Large intestine (tissue), 12 donors: ENCODE data around the gene PAXX. TPM values are rescaled to one million over a fixed set of nuclear protein-coding genes. Genes with fewer than 3 reads are reported as not detected.

Experiments
- DNase-seq, 2 donors: peaks; one replicate each; pipeline versions ENCODE4 v3.0.0 to v3.0.0-alpha.2; 2013
- H3K27ac ChIP-seq: one replicate; pipeline ENCODE4 v1.5.1; 2013; ENCODE audit warnings: low read length
- H3K27me3 ChIP-seq: 2 replicates; pipeline ENCODE4 v1.6.1; 2013; ENCODE audit warnings: low read length; ENCODE audit not compliant: control insufficient read depth, insufficient read depth
- H3K36me3 ChIP-seq: 2 replicates; pipeline ENCODE4 v1.6.1; 2013; ENCODE audit warnings: low read length; ENCODE audit not compliant: control insufficient read depth, insufficient read depth
- H3K4me1 ChIP-seq: one replicate; pipeline ENCODE4 v1.6.1; 2013; ENCODE audit warnings: low read length; ENCODE audit not compliant: control insufficient read depth, insufficient read depth
- H3K4me3 ChIP-seq: one replicate; pipeline ENCODE4 v1.5.1; 2013; ENCODE audit warnings: low read length
- H3K9me3 ChIP-seq: one replicate; pipeline ENCODE4 v1.6.1; 2013; ENCODE audit warnings: mild to moderate bottlenecking, low read depth, low read length, moderate library complexity; ENCODE audit not compliant: control insufficient read depth
- WGBS: methylation state at CpG from one replicate; pipeline ENCODE4 v1.1.5; 2013; ENCODE audit warnings: low lambda C conversion rate; ENCODE audit not compliant: insufficient coverage; 5-methylcytosine and 5-hydroxymethylcytosine counted together
- long read RNA-seq, 11 donors: transcript quantifications; one replicate each; lab custom pipeline, GENCODE V29; 2026
- polyA plus RNA-seq: library from polyadenylated mRNA; unstranded; fragments of 120-200 nt; gene quantifications from one replicate; pipeline ENCODE4 v1.2.1, GENCODE V29; 2013

The PAXX gene
- 38.9 TPM for polyA plus RNA-seq
- long read RNA-seq, donor 1, transcript PAXX-201 (7 exons, 812 nt): major isoform, 7 of 11 reads
- long read RNA-seq, donor 1, partial matches to known transcripts: 0 of 11 reads
- long read RNA-seq, donor 1, other reads (novel, unspliced or antisense): 0 of 11 reads
- long read RNA-seq, donor 2, transcript PAXX-201 (7 exons, 812 nt): major isoform, 14 of 30 reads
- long read RNA-seq, donor 2, transcript PAXX-208 (5 exons, 1,077 nt): minor isoform, 8 of 30 reads
- long read RNA-seq, donor 2, partial matches to known transcripts: 6 of 30 reads
- long read RNA-seq, donor 2, other reads (novel, unspliced or antisense): 0 of 30 reads
- long read RNA-seq, donor 3: 0 reads
- long read RNA-seq, donor 4, partial matches to known transcripts: 0 of 3 reads
- long read RNA-seq, donor 4, other reads (novel, unspliced or antisense): 0 of 3 reads
- long read RNA-seq, donor 5, transcript PAXX-201 (7 exons, 812 nt): major isoform, 17 of 21 reads
- long read RNA-seq, donor 5, partial matches to known transcripts: 0 of 21 reads
- long read RNA-seq, donor 5, other reads (novel, unspliced or antisense): 0 of 21 reads
- long read RNA-seq, donor 6, transcript PAXX-201 (7 exons, 812 nt): major isoform, 16 of 21 reads
- long read RNA-seq, donor 6, partial matches to known transcripts: 0 of 21 reads
- long read RNA-seq, donor 6, other reads (novel, unspliced or antisense): 0 of 21 reads
- long read RNA-seq, donor 7, transcript PAXX-201 (7 exons, 812 nt): major isoform, 9 of 11 reads
- long read RNA-seq, donor 7, partial matches to known transcripts: 0 of 11 reads
- long read RNA-seq, donor 7, other reads (novel, unspliced or antisense): 0 of 11 reads
- long read RNA-seq, donor 8, transcript PAXX-208 (5 exons, 1,077 nt): minor isoform, 8 of 33 reads
- long read RNA-seq, donor 8, transcript PAXX-201 (7 exons, 812 nt): major isoform, 24 of 33 reads
- long read RNA-seq, donor 8, partial matches to known transcripts: 0 of 33 reads
- long read RNA-seq, donor 8, other reads (novel, unspliced or antisense): 0 of 33 reads
- long read RNA-seq, donor 9, transcript PAXX-201 (7 exons, 812 nt): major isoform, 13 of 24 reads
- long read RNA-seq, donor 9, transcript PAXX-208 (5 exons, 1,077 nt): minor isoform, 6 of 24 reads
- long read RNA-seq, donor 9, partial matches to known transcripts: 0 of 24 reads
- long read RNA-seq, donor 9, other reads (novel, unspliced or antisense): 0 of 24 reads
- long read RNA-seq, donor 10, transcript PAXX-201 (7 exons, 812 nt): major isoform, 12 of 19 reads
- long read RNA-seq, donor 10, transcript PAXX-208 (5 exons, 1,077 nt): minor isoform, 5 of 19 reads
- long read RNA-seq, donor 10, partial matches to known transcripts: 0 of 19 reads
- long read RNA-seq, donor 10, other reads (novel, unspliced or antisense): 0 of 19 reads
- long read RNA-seq, donor 11, transcript PAXX-208 (5 exons, 1,077 nt): minor isoform, 5 of 16 reads
- long read RNA-seq, donor 11, transcript PAXX-201 (7 exons, 812 nt): major isoform, 8 of 16 reads
- long read RNA-seq, donor 11, partial matches to known transcripts: 0 of 16 reads
- long read RNA-seq, donor 11, other reads (novel, unspliced or antisense): 0 of 16 reads

GRCh38 chr9:136991993-136992818 lies at the start of gene PAXX:
TSS of gene PAXX (plus strand) at chr9:136992422. CDS start at chr9:136992444, 22 bp downstream.
- DNase-seq: peak; percentile 88
- Histone ChIP-seq H3K4me3 (peak within 1 kb of the TSS; percentile 69), H3K4me1 (peaks cover 32% of the 10 kb centered on the region), H3K27me3 (peaks cover 43% of the 10 kb centered on the region), H3K9me3 (peaks cover 13% of the 10 kb centered on the region), H3K36me3 (peaks cover 6% of the 10 kb centered on the region), H3K27ac (peak within 1 kb of the TSS; percentile 42)
- WGBS: no CpG with 5 or more reads among the region's 92 CpGs

- peaks cover 23% of the 10 kb centered on the region for H3K9me3 ChIP-seq
- H3K4me3 ChIP-seq: peak overlapping the region; percentile 98
- H3K27ac ChIP-seq: no peak overlapping the region
- H3K27me3 ChIP-seq: no peaks in the 10 kb centered on the region
- H3K4me1 ChIP-seq: peaks cover 30% of the 10 kb centered on the region
- peaks cover 43% of the 10 kb centered on the region for H3K36me3 ChIP-seq
- no peak for DNase-seq
- WGBS: no CpG with 5 or more reads among the region's 16 CpGs
Measured at GRCh38 chr9:136942881-136943230, 49.4 kb upstream of the PAXX start.

GRCh38 chr9:136943291-136944211 lies 48.7 kb upstream of the PAXX start:
- H3K27me3 ChIP-seq: no peaks in the 10 kb centered on the region
- WGBS: no CpG with 5 or more reads among the region's 61 CpGs
- peak overlapping the region; percentile 98 for H3K4me3 ChIP-seq
- H3K36me3 ChIP-seq: peaks cover 43% of the 10 kb centered on the region
- H3K4me1 ChIP-seq: peaks cover 35% of the 10 kb centered on the region
- H3K9me3 ChIP-seq: peaks cover 23% of the 10 kb centered on the region
- H3K27ac ChIP-seq: peak overlapping the region; percentile 55
- no peak for DNase-seq

GRCh38 chr9:136944212-136944518 lies 48.1 kb upstream of the PAXX start:
- peak overlapping the region; percentile 55 for H3K27ac ChIP-seq
- H3K9me3 ChIP-seq: peaks cover 23% of the 10 kb centered on the region
- peaks cover 39% of the 10 kb centered on the region for H3K4me1 ChIP-seq
- no peak for DNase-seq
- peak overlapping the region; percentile 98 for H3K4me3 ChIP-seq
- H3K27me3 ChIP-seq: no peaks in the 10 kb centered on the region
- no CpG with 5 or more reads among the region's 45 CpGs for WGBS
- H3K36me3 ChIP-seq: peaks cover 42% of the 10 kb centered on the region

- peaks cover 23% of the 10 kb centered on the region for H3K9me3 ChIP-seq
- H3K36me3 ChIP-seq: peaks cover 36% of the 10 kb centered on the region
- WGBS: no CpG with 5 or more reads among the region's 74 CpGs
- DNase-seq: peak; percentile 95 to 96
- H3K4me1 ChIP-seq: peaks cover 41% of the 10 kb centered on the region
- peak within 1 kb of the TSS; percentile 73 for H3K27ac ChIP-seq
- peak within 1 kb of the TSS; percentile 98 for H3K4me3 ChIP-seq
- no peaks in the 10 kb centered on the region for H3K27me3 ChIP-seq
Measured at GRCh38 chr9:136944519-136945332, 47.5 kb upstream of the PAXX start, which contains the start of the genes C8G and FBXW5. TSS of gene C8G (plus strand) at chr9:136945243. CDS start at chr9:136945321, 78 bp downstream. TSS of gene FBXW5 (minus strand) at chr9:136944738. CDS start at chr9:136944083, 655 bp downstream.

GRCh38 chr9:136945333-136946227 lies 46.6 kb upstream of the PAXX start:
- peak overlapping the region; percentile 73 for H3K27ac ChIP-seq
- no CpG with 5 or more reads among the region's 30 CpGs for WGBS
- H3K9me3 ChIP-seq: peaks cover 20% of the 10 kb centered on the region
- H3K4me1 ChIP-seq: peaks cover 43% of the 10 kb centered on the region
- no peaks in the 10 kb centered on the region for H3K27me3 ChIP-seq
- DNase-seq: peak in 1 of 2 donors; percentile 46
- H3K4me3 ChIP-seq: peak overlapping the region; percentile 8
- peaks cover 27% of the 10 kb centered on the region for H3K36me3 ChIP-seq

GRCh38 chr9:136946228-136947027 lies 45.8 kb upstream of the PAXX start:
- no CpG with 5 or more reads among the region's 27 CpGs for WGBS
- peaks cover 20% of the 10 kb centered on the region for H3K36me3 ChIP-seq
- H3K27me3 ChIP-seq: no peaks in the 10 kb centered on the region
- H3K27ac ChIP-seq: peak overlapping the region; percentile 73
- H3K4me3 ChIP-seq: no peak overlapping the region
- H3K9me3 ChIP-seq: peaks cover 13% of the 10 kb centered on the region
- peaks cover 52% of the 10 kb centered on the region for H3K4me1 ChIP-seq
- DNase-seq: no peak
